NCI-H1694 treated with DMSO at 0.1 percent for 48 hours (cell line): Measurements from ENCODE around the gene TSPAN3.

ENCODE experiments used
- DNase-seq: peaks from one replicate; lab custom pipeline; 2025; lab: John Stamatoyannopoulos, UW

The TSPAN3 gene

GRCh38 chr15:77023576-77024272, 47.2 kb downstream of the TSPAN3 start:
- no peak for DNase-seq

GRCh38 chr15:77022646-77023575, 48.0 kb downstream of the TSPAN3 start:
- DNase-seq: no peak

GRCh38 chr15:77021803-77022381, 49.0 kb downstream of the TSPAN3 start:
- no peak for DNase-seq

DNA sequence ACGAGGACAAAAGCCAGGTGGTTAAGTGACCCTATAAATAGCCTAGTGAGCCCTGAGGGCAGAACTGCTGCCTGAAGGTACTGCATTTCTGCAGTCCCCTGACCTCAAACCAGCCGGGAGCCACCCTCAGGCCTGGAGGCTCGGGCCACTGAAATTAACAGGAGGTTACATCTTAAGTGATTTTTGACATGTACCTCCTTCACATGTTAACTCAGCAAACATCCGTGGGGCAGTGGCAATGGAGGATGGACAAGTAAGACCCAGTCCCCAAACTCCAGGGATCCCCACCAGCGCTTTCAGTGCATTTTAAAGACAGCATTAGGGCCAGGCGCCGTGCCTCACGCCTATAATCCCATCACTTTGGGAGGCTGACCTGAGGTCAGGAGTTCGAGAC, 49.8 kb downstream of the TSPAN3 start:
- no peak for DNase-seq

GRCh38 chr15:77020348-77021087, 50.4 kb downstream of the TSPAN3 start:
- DNase-seq: no peak

DNA sequence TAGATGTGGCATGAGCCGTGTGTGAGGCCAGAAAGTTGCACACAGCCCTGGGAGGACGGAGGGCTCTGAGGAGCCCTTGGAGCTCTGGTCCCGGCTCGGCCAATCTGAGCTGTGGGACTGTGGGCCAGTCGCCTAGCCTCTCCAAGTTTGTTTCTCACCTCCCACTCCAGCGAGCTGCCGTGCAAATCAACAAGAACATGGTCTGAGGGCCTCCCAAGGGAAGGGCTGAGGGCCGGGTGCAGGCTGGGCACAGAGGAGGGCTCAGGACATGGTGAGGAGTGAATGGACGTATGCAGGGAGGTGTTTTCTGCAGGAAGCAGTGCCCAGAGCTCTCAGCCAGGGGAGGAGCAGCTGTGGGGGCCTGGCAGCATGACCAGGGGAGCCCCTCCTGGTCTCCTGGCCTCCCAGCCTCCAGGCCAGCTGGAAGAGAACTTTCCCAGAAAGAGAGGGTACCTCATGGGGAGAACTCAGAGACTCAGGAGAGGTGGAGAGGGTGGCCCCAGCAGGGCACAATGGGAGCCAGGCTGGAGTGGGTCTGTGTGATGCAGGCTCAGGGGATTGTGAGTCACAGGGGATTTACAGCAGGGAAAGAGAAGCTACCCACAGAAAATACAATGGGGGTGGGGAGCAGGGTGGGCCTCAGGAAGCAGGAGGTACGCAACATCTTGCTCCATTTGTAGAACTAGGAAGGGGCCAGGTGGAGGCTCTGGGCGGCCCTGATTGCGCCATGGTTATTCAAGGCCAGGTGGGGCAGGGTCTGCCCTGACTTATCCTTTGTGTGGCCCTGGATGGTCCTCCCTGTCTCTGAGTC, 51.2 kb downstream of the TSPAN3 start:
- DNase-seq: no peak

DNA sequence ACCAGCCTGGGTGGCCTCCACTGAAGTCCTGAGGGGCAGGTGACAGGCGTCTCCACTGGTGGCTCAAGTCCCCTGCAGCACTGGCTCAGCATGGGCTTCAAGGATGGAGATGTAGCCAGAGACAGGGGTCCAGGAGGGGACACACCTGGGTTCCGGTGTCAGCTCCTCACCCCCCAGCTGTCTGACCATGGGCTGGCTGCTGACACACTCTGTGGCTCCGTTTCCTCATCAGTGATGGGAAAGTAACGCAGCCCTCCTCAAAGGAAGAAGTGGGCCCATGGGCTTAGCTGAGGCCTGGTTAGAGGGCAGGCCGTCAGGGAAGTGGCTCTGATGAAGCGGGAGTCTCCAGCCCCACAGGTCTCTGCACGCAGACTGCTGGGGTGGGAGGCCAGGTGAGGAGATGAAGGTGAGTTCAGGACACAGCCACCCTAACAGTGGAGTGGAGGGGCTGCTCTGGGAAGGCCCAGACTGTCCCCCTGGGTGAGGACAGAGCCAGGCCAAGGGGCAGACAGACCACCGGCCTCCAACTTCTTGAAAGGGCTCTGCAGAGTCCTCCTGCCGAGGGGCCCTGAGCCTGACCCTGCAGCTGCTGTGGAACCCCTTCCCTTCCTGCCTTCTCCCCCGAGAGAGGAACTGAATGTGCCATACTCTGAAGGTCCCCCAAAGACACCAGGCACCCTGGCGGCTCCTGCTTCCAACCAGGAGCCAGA, 52.0 kb downstream of the TSPAN3 start:
- no peak for DNase-seq

- no peak for DNase-seq
These were observed 52.9 kb downstream of the TSPAN3 start for GRCh38 chr15:77017761-77018720.

- no peak for DNase-seq
These were observed 53.7 kb downstream of the TSPAN3 start for GRCh38 chr15:77017091-77017660.

DNA sequence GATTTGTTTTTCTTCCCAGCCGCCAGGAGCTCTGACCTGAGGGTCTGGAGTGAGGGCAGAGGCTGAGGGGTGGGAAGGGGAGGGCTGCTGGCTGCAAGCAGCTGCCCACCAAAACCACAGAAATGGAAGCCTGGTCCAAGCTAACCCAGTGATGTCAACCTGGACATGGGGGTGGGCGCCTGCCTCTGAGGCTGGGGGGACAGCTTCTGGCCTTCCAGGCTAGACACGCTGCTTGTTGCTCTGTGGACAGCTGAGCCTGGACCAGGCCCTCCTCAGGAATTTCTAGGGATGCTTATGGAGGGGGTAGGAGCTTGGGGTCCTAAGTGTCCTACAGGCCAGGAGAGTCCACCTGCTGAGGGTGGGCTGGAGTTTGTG, 54.6 kb downstream of the TSPAN3 start:
- DNase-seq: no peak

DNA sequence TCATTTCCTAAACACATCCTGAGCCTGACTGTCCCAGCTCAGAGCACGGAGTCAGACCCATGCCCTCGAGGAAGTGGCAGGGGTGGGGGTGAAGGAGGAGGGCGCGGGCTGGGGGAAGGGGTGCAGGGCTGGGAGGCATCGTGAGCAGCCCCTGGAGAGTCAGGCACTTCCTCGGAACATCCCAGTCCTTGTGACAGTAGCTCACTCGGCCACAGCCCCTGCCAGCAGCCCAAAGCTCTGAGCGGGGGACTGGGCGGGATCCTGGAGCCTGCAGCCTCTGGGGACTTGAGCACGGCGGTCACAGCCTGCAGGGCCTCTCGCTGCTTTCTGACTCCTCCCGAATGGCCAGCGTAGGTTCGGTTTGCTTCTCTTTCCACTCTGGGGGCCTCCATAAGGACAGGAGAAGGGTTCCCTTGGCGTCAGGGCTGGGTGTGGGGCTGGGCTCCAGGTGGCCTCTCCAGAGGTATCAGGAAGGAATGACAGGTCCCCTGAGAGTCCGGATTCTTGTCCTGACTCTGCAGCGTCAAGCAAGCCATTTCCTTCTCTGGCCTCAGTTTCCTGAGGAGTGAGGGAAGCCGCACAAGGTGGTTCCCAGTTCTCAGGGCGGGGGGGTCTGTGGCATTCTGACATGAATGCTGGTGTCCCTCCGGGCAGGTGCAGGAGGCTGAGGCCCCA, 55.1 kb downstream of the TSPAN3 start:
- no peak for DNase-seq

DNA sequence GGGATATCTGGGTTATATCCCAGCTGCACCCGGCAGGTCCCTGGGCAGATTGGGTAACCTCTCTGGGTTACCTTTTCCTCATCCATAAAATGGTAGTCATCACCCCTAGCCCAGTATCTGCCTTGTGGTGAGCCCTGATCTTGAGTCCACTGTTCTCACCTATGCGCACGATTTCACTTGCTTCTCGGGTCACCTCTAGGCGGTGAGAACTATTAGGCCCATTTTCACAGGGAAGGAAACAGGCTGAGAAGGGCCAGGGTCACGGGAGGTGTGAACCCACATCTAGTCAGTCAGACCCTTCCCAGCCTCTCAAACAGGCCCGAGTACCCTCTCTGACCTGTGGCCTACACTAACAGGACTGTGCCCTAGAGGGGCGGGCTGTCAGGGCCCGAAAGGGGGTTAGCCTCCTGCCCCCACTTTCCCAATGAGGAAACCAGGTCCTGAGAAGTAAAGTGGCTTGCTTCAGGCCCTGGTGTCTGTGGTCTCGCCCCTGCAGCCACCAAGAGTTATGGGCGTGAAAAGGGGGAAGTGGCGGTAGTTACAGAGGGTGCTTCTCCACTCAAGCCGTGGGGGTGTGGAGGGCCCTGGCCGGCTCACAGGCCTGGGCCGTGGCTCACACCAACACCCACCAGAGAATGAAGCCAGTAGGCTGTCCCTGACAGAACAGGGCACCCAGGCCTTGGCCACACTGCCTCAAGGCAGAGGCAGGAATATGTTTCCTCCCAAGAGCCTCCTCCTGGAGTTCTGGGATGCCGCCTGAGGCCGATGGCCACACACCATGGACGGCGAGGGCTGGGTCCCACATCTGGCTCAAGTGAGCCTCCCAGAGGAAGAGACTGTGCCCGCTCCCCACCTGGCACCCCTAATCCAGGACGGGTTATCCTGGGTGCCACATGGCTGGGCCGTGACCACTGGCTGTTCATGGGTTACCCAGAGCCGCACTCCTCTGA, 56.5 kb downstream of the TSPAN3 start:
- DNase-seq: no peak

GRCh38 chr15:77013776-77014131, 57.2 kb downstream of the TSPAN3 start:
- DNase-seq: no peak

- DNase-seq: no peak
These were observed 58.0 kb downstream of the TSPAN3 start for GRCh38 chr15:77012868-77013267.

- no peak for DNase-seq
These were observed 58.7 kb downstream of the TSPAN3 start for GRCh38 chr15:77012117-77012712.

DNA sequence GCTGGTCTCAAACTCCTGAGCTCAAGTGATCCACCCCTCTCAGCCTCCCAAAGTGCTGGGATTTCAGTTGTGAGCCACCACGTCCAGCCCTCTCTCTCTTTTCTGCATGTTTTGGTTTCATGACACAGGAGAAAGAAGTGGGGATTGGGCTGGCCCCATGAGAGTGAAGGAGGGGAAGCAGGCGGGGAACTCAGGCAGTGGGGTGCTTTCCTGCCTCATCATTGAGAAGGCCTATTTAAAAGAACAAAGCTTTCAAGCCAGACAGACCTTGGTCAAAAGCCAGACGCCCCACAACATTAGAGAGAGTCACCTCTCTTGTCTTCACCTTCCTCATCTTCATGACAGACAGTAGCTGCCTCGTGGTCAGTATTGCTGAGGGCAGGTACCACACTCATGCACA, 60.1 kb downstream of the TSPAN3 start:
- no peak for DNase-seq

- DNase-seq: no peak
These were observed 60.6 kb downstream of the TSPAN3 start for GRCh38 chr15:77010312-77010686.
